GM10847 (cell line): Measurements from ENCODE around the gene VAT1.

Experiments
- POLR2A ChIP-seq: IDR thresholded peaks from 2 replicates; pipeline ENCODE4 v1.6.1; 2011; ENCODE audit not compliant: insufficient read length; ENCODE audit errors: extremely low read depth

VAT1 gene

DNA sequence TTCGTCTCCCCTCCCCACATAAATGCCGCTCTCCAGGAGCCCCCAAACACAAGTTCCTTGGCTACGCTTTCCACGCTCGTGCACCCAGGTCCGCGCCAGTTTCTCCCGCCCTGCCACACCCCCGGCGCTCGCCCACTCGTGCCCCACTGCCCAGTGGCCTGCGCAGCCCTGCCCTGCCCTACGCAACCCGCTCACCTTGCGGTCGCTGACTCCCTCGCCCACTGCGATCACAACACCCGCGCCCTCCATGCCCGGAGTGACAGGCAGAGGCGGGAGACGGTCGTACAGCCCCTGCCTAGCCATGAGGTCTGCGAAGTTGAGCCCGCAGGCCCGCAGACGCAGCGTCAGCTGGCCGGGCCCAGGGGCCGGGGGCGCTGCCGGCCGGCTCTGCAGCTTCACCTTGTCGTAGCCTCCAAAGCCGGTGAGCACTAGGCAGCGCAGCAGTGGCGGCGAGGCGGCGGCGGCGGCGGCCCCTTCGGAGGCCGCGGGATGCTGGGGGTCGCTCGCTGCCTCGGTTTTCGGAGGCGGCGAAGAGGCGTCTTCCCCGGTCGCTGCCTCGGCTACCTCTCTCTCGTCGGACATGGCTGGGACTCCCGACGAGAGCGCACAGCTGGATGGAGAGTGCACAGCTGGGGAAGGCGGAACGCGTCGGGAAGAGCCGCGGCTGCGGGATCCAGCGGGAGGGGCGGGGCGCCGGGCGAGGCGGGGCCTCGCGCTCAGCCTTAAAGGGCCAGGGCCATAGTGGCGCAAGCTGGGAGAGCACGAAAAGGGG, at the start of gene VAT1:
TSS of gene VAT1 (minus strand) at position 645 of the 772 bp plus-strand sequence. CDS start at position 582, 63 bp downstream.
- no peak for TF ChIP-seq POLR2A

DNA sequence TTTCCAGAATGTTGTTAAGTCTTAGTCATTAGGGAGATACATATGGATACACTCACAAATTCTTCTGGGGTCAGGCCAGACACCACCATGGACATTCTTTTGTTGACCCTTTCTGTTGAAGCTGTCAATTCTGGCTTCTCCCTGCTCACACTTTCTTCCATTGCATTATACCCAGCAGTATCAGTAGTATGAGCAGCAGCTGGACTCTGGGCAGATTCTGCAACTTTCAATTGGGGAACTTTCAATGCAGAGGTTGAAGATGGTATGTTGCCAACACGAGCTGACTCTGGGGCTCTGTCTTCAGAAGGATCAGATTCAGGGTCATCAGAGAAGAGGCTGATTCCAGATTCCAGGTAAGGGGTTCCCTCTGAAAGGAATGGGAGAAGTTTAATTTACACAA, 48.7 kb upstream of the VAT1 start:
- TF ChIP-seq POLR2A, result no peak

DNA sequence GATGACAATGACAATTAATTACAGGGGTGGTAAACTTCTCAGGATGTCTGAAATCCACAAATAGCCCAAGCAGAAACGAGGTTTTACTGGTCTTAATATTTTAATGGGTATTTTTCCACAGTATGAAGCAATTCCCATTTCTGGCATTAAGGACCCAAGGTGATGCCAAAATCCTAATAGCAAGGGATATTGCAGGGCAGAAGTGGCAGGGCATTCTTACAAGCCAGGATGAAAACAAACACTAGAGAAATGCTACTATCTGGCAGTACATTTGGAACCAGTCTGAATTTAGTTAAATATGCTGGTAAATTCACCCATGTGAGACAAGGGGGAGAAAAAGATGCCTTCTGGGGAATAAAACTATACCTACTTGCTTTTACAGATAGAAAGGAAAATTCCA, 48.1 kb upstream of the VAT1 start:
- no peak for TF ChIP-seq POLR2A

DNA sequence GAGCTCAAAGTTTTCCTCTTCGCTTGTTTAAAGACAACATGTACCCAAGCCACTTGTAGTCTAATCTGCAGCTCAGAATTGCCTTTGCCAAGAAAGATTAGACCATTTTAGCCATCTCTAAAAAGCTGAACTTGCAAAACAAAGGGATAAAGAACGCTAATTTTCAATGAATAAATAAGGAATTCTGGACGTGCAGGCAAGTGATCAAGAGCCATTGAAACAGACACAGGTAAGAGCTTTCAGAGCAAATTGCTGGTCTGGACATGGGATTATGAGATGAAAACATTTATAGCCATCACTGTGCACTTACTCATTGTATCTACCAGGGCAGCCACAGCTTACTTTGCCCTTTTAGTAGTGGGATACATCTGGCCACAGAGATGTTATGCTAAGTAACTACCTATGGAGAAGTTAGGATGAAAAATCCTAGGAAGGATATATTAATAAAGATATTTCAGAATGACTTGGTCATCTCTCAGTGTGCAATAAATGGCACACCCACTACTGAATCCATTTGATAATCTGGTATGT, 47.2 kb upstream of the VAT1 start:
- TF ChIP-seq POLR2A, result no peak

DNA sequence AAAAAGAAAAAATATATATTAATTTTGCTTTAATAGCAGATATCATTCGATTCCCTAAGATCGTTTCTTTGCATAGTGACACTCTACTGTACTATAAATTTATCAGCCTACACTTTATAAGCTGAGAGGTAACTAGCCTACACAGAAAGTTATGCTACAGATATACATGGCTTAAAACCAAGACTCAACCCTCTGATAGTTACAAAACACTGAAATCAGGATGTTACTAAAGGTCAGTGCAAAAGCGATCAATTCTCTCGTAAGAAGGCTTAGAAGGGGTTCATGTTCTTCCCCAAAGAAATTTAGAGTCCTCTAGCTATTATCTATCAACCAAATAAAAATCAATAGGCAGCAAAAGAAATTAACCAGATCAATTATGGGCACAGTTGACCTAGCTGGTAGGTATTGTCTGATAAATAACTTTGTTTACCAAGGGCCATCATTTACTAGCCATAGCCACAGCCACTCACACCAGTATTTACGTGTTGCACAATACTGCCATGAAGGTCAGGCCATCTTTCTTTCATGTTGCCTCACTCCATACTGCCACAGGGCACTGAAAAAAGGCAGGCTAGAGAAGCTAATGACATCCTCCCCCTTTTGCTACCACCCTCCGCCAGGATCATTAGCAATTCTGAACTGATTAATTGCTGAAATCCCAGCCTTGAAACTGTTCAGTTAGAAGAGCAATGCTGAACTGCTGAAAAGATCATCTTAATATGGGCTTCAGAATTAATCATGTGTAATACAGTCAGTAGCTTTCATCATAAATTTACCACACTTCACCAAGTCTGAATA, 46.6 kb upstream of the VAT1 start:
- TF ChIP-seq POLR2A, result no peak

DNA sequence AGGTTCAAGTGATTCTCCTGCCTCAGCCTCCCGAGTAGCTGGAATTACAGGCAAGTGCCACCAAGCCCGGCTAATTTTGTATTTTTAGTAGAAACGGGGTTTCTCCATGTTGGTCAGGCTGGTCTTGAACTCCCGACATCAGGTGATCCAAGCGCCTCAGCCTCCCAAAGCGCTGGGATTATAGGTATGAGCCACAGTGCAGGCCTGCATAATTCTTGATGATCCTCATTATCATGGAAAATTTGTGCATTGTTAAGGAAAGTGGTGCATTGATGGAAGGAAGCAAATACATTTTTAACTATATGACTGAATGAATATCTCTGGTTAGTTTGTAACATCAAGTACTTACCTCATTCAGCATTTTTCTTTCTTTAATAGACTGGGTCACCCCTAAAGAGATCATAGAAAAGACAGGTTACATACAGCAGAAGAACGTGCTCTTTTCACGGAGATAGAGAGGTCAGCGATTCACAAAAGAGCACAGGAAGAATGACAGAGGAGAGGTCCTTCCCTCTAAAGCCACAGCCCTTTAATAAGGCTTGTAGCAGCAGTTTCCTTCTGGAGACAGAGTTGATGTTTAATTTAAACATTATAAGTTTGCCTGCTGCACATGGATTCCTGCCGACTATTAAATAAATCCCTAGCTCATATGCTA, 40.9 kb upstream of the VAT1 start:
- TF ChIP-seq POLR2A, result no peak

DNA sequence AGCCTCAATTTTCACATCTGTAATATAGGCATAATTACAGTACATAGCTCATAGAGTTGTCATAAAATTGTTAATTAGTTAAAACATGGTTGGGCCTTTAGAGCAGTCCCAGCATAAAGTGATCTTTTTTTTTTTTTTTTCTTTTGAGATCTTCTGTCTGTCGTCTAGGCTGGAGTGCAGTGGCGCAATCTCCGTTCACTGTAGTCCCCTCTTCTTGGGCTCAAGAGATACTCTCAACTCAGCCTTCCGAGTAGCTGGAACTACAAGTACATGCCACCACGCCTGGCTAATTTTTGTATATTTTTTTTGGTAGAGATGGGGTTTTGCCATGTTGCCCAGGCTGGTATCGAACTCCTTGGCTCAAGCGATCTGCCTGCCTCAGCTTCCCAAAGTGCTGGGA, 33.9 kb upstream of the VAT1 start:
- TF ChIP-seq POLR2A, result no peak

DNA sequence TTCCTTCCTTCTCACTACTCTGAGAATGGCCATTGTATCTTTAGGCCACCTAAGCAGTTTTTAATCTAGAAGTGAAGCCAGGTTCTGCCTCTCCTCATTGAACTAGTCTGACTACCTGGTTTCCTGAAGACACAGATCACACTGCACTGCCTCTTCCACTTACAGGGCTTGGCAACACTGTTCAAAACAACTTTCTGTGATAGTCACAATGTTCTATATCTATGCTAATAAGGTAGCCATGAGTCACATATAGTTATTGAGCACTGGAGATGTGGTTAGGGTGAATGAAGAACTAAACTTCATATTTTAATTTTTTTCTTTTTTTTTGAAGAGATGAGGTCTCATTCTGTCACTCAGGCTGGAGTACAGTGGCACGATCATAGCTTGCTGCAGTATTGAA, 29.8 kb upstream of the VAT1 start:
- TF ChIP-seq POLR2A, result no peak

DNA sequence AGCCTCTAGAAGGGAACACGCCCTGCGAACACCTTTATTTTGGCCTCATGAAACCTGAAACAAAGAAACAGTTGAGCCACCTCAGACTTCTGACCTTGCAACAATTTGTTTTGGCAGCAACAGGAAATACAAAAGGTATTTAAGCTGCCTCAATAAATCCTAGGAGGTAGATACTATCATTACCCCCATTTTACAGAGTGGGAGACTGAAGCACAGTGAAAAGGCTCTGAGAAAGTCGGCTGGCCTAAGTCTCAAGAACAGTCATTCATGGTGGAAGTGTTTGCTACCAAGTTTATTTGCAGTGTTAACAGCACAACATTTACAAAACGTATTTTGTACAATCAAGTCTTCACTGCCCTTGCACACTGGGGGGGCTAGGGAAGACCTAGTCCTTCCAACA, 21.8 kb upstream of the VAT1 start:
- no peak for TF ChIP-seq POLR2A

DNA sequence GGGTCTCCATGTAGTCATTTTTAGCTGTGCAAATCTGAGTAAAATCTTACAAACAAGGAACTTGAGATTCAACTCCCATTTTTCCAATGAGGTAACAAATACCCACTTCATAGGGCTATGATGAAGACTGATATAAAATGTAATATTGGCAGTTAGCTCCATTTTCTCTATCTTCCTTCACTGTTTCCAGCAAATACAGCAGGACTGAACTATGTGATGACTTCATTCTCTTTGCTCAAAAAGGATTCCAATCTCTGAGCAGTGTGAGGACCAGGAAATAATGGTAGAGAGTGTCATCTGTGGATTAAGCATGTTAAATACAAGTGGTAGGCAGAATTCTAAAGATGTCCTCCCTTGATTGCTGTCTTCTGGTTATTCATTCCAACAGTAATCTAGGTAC, 21.1 kb upstream of the VAT1 start:
- no peak for TF ChIP-seq POLR2A

DNA sequence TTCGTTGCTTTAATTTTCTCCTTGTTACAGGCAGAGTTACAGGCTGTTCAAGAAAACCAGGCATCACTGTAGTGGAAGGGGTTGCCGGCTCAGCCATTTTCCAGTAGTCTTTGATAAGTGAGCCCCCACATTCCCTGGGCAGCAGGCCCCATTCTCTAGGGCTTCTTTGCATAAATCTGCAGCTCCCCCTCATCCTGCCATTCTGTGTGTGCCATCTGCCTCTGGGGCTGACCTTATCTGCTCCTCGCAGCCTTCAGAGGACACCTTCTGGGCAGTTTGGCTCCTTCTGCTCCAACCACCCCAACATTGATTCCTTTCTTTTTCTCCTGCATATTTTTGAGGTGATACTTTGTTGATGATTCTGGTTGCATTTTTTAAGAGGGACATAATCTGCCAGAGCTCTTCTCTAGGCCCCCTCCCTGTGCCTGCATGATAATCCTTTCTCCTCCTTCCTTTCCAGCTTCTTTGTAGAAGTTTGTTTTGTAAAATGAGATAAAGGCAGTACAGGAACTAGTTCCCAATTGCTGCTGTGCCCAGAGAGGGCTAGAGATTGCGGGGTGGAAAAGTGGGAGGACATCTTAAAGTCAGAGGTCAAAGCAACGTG, 19.9 kb upstream of the VAT1 start:
- TF ChIP-seq POLR2A, result no peak

DNA sequence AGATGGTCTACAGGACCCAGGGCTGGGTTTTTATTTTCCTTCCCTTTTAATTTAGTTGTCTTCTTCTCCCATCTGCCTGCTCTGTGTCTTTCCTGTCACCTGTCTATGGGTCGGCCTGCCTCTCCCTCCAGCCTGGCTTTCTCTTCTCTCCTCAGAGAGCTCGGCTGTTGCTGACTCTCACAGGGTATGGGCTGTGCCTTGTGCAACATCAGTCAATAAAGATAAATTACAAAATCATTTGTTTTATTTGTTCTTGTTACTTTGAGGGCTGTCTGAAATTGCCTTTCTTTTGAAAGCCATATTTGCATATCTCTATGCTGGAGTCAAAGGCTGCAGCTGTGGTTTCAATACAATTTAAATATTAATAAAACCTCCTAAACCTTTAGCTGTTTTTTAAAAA, 18.5 kb upstream of the VAT1 start:
- no peak for TF ChIP-seq POLR2A

DNA sequence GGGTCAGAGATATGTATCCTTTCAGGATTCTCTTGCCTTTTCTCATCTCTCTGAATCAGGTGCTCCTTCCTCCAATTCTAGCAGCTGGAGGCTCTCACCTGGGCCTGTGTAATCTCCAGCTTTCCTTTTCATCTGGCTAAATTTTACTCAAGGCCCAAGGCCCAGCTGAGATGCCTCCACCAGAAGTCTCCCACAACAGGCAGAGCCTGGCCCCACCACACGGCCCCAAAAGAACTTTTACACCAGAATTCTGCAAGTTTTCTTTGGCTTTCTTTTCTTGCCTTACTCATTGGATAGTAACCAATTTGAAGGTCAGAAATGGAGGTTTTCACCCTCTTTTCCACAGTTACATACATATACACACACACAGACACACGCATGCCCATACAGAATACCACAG, 17.5 kb upstream of the VAT1 start:
- TF ChIP-seq POLR2A, result no peak

DNA sequence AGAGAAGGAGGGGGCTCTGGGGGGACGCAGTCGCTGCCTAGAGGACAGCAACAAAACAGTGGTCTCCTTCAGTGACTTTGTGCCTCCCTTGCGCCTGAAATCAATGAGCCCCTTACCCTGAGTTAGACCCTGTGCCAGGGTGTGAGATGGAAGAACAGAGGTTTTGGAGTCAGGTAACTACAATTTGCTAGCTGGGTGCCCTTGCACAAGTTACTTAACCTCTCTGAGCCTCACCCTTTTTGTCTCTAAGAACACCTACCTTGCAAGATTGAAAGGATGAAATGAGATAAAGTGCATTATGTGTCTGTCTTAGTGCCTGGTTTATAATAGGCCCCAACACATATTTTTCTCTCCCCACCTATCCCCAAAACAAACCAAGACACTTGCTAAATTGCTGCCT, 12.7 kb upstream of the VAT1 start:
- TF ChIP-seq POLR2A, result no peak
